CD4-positive, alpha-beta T cell (primary cell): ENCODE data around the gene AUTS2. TPM values are rescaled to one million over a fixed set of nuclear protein-coding genes. Genes with fewer than 3 reads are reported as not detected.

ENCODE experiments used
- ATAC-seq: fragments of 200-7000 bp; cut with Tn5 transposase; one replicate; pipeline ENCODE4 v1.10.0; 2022; ENCODE audit warnings: mild to moderate bottlenecking; ENCODE audit not compliant: poor library complexity
- CTCF ChIA-PET: fragments of 350-600 bp; sonication (Branson Sonifier 250); formaldehyde crosslinking; loops from one replicate; lab custom pipeline; 2021; ENCODE audit warnings: antibody characterized with exemption, inconsistent platforms; lab: Charles Lee
- POLR2A ChIA-PET: fragments of 350-600 bp; sonication (Branson Sonifier 250); formaldehyde crosslinking; loops from one replicate; lab custom pipeline; 2021; ENCODE audit warnings: antibody characterized with exemption, inconsistent platforms; lab: Charles Lee
- DNase-seq, 14 experiments: peaks; one replicate each; pipeline ENCODE4 v3.0.0-alpha.2; 2013 to 2020; ENCODE audit warnings: mixed read lengths in 2 of 14
- H3K27ac ChIP-seq, 2 donors: one replicate each; pipeline versions ENCODE4 v1.5.1 to v1.7.0; 2013; ENCODE audit warnings: low read length in 2 of 2, low read depth in 1 of 2, mild to moderate bottlenecking in 1 of 2
- H3K27me3 ChIP-seq, 2 experiments: 1 replicate in 1 of 2; 2 replicates in 1 of 2; pipeline versions ENCODE4 v1.6.1 to v1.7.0; 2013; ENCODE audit warnings: low read length in 2 of 2, control low read depth in 1 of 2, mild to moderate bottlenecking in 1 of 2, moderate library complexity in 1 of 2; ENCODE audit not compliant: insufficient read depth in 2 of 2, control insufficient read depth in 1 of 2
- H3K36me3 ChIP-seq: one replicate; pipeline ENCODE4 v1.6.1; 2013; ENCODE audit warnings: low read length, control low read depth; ENCODE audit not compliant: insufficient read depth
- H3K4me1 ChIP-seq: one replicate; pipeline ENCODE4 v1.6.1; 2013; ENCODE audit warnings: low read length, control low read depth; ENCODE audit not compliant: insufficient read depth
- H3K4me3 ChIP-seq: one replicate; pipeline ENCODE4 v1.5.1; 2013; ENCODE audit warnings: mild to moderate bottlenecking, low read length, moderate library complexity
- H3K9me3 ChIP-seq, 2 experiments: 1 replicate in 1 of 2; 2 replicates in 1 of 2; pipeline versions ENCODE4 v1.6.1 to v1.7.0; 2013; ENCODE audit warnings: low read length in 2 of 2, mild to moderate bottlenecking in 2 of 2, control low read depth in 1 of 2, moderate library complexity in 1 of 2; ENCODE audit not compliant: control insufficient read depth in 1 of 2, insufficient read depth in 1 of 2
- H3K27ac Mint-ChIP-seq: one replicate; pipeline ENCODE4 v1.8.0; 2020; ENCODE audit warnings: mixed read lengths
- H3K27me3 Mint-ChIP-seq: one replicate; pipeline ENCODE4 v1.8.0; 2021; ENCODE audit warnings: mixed read lengths
- H3K36me3 Mint-ChIP-seq: one replicate; pipeline ENCODE4 v1.8.0; 2021; ENCODE audit warnings: low read depth, mixed read lengths
- H3K4me1 Mint-ChIP-seq: one replicate; pipeline ENCODE4 v1.8.0; 2021; ENCODE audit warnings: low read depth, mixed read lengths
- H3K4me3 Mint-ChIP-seq: one replicate; pipeline ENCODE4 v1.8.0; 2020; ENCODE audit warnings: mild to moderate bottlenecking, mixed read lengths
- H3K9me3 Mint-ChIP-seq: one replicate; pipeline ENCODE4 v1.8.0; 2020; ENCODE audit warnings: mixed read lengths
- intact Hi-C, 2 experiments: fragments of 100-400 bp; cut with DNase I in 1 of 2; cut with micrococcal nuclease in 1 of 2; formaldehyde crosslinking; loops; one replicate each; pipeline versions ENCODE4 v1.15.1 to v1.9.0; 2023 to 2025; cut with DNase I, micrococcal nuclease
- total RNA-seq, 174 experiments: library from RNA in 2 of 174; stranded (reverse) in 2 of 174; gene quantifications; one replicate each; pipeline ENCODE4 v1.2.3 and lab custom pipeline; 2021 to 2026
- TF ChIP-seq, protein P1 (sequence below): fragments of 200-600 bp; IDR thresholded peaks from one replicate; pipeline ENCODE4 v1.8.0; 2022; ENCODE audit warnings: antibody characterized with exemption, mild to moderate bottlenecking

The AUTS2 gene
- total RNA-seq, 2 experiments from 2014 or later, result 43.6 to 47.6 TPM

DNA sequence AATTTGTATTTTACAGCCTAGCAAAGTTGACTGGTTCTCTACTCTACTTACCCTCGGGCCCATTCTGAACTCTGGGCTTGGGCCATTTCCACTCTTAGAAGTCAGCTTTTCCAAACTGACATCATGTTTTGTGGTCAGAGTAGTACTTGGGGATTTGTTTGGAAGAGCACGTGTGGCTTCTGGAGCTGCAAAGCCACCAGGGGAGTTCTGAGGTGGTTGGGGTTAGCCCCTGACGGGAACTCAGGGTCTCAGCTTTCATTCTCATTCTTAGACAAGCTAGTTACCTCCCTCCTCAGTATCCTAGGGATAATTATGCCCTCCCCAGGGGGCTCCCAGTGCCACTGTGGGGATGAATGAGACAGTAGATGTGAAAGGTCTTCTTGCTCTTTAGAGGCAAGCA is 886.0 kb downstream of the AUTS2 start:
- Histone ChIP-seq H3K36me3 (no peaks in the 10 kb centered on the region), H3K4me1 (no peaks in the 10 kb centered on the region), H3K9me3 (peaks cover 0 to 12% of the 10 kb centered on the region in 2 experiments), H3K27me3 (no peaks in the 10 kb centered on the region), H3K27ac (no peak overlapping the region), H3K4me3 (no peak overlapping the region)
- H3K4me3 Mint-ChIP-seq, result no peak overlapping the region
- POLR2A ChIA-PET, result interaction anchor here (0.6 kb wide), 1 partner anchor 11 kb away, joined by 3 read pairs; no protein-coding TSS in a partner anchor
- no peaks in the 10 kb centered on the region for H3K27me3 Mint-ChIP-seq
- DNase-seq, result no peak
- no peaks in the 10 kb centered on the region for H3K4me1 Mint-ChIP-seq
- CTCF ChIA-PET, result no interaction called here
- no peak overlapping the region for H3K27ac Mint-ChIP-seq
- H3K9me3 Mint-ChIP-seq, result no peaks in the 10 kb centered on the region
- intact Hi-C loops, result no loop called here
- ATAC-seq, result no peak
- H3K36me3 Mint-ChIP-seq, result no peaks in the 10 kb centered on the region
- TF ChIP-seq, protein P1, sequence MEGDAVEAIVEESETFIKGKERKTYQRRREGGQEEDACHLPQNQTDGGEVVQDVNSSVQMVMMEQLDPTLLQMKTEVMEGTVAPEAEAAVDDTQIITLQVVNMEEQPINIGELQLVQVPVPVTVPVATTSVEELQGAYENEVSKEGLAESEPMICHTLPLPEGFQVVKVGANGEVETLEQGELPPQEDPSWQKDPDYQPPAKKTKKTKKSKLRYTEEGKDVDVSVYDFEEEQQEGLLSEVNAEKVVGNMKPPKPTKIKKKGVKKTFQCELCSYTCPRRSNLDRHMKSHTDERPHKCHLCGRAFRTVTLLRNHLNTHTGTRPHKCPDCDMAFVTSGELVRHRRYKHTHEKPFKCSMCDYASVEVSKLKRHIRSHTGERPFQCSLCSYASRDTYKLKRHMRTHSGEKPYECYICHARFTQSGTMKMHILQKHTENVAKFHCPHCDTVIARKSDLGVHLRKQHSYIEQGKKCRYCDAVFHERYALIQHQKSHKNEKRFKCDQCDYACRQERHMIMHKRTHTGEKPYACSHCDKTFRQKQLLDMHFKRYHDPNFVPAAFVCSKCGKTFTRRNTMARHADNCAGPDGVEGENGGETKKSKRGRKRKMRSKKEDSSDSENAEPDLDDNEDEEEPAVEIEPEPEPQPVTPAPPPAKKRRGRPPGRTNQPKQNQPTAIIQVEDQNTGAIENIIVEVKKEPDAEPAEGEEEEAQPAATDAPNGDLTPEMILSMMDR, result no peak

DNA sequence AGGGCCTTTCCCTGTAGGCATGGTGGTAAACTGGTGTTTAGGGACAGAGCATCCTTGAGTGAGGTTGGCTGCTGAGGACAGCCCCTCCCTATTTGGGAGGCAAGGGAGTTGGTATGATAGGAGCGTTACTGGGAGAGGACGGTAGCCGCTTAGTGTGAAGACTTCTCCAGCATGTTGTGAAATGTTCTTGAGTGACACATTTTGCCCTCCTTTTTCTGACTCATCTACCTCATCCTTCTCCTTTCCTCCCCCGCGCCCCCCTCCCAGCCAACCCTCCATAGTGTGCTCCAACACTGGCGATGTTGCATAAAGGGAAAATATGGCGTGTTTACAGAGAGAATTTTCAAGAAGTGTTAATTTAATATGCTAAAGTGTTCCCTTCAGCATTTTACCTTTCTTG is 888.7 kb downstream of the AUTS2 start:
- ChIA-PET CTCF (no interaction called here), POLR2A (no interaction called here)
- Mint-ChIP-seq H3K4me3 (no peak overlapping the region), H3K27ac (no peak overlapping the region), H3K4me1 (no peaks in the 10 kb centered on the region), H3K36me3 (no peaks in the 10 kb centered on the region), H3K9me3 (no peaks in the 10 kb centered on the region), H3K27me3 (no peaks in the 10 kb centered on the region)
- Histone ChIP-seq H3K27ac (no peak overlapping the region), H3K4me1 (no peaks in the 10 kb centered on the region), H3K36me3 (no peaks in the 10 kb centered on the region), H3K4me3 (no peak overlapping the region), H3K9me3 (peaks cover 0 to 16% of the 10 kb centered on the region in 2 experiments), H3K27me3 (no peaks in the 10 kb centered on the region)
- intact Hi-C loops, result no loop called here
- DNase-seq (no peak), ATAC-seq (no peak)
- TF ChIP-seq, protein P1, result no peak

DNA sequence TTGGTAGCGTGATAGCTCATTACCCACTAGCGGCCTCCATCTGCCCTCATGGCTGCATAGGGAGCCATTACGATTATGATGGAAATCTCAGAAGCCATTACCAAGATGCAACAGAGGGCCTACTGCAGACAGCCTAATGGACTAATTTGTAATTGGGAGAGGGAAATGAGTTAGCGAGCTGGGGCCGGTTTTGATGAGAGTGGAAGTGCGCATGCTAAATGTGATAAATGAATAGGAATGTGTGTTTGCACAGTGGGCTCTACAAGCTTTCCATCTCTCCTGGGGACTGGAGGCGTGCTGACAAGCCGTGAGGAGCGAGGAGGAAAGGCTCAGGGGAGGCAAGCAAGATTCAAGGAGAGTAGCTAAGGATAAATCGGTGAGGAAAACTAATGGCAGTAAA is 889.2 kb downstream of the AUTS2 start:
- Histone ChIP-seq H3K9me3 (peaks cover 0 to 17% of the 10 kb centered on the region in 2 experiments), H3K4me1 (no peaks in the 10 kb centered on the region), H3K27me3 (no peaks in the 10 kb centered on the region), H3K36me3 (no peaks in the 10 kb centered on the region), H3K27ac (no peak overlapping the region), H3K4me3 (no peak overlapping the region)
- ChIA-PET CTCF (no interaction called here), POLR2A (no interaction called here)
- Mint-ChIP-seq H3K4me1 (no peaks in the 10 kb centered on the region), H3K9me3 (no peaks in the 10 kb centered on the region), H3K4me3 (no peak overlapping the region), H3K36me3 (no peaks in the 10 kb centered on the region), H3K27ac (no peak overlapping the region), H3K27me3 (no peaks in the 10 kb centered on the region)
- no peak for DNase-seq
- TF ChIP-seq, protein P1, result no peak
- ATAC-seq, result no peak
- intact Hi-C loops, result no loop called here
